IPS-11a (cell line): Measurements from ENCODE around the gene ALG10B.
"Not testable (repeated sequence)": the region's sequence is repeated elsewhere in the genome, so short reads cannot be mapped to it uniquely, and the experiment has no call there.

Experiments used
- H3K4me3 ChIP-seq: one replicate; pipeline ENCODE4 v1.5.1; 2013; ENCODE audit warnings: low read depth, low read length, control low read depth

The ALG10B gene, protein sequence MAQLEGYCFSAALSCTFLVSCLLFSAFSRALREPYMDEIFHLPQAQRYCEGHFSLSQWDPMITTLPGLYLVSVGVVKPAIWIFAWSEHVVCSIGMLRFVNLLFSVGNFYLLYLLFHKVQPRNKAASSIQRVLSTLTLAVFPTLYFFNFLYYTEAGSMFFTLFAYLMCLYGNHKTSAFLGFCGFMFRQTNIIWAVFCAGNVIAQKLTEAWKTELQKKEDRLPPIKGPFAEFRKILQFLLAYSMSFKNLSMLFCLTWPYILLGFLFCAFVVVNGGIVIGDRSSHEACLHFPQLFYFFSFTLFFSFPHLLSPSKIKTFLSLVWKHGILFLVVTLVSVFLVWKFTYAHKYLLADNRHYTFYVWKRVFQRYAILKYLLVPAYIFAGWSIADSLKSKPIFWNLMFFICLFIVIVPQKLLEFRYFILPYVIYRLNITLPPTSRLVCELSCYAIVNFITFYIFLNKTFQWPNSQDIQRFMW

GRCh38 chr12:38316391-38317129 lies at the start of gene ALG10B:
Gene ALG10B (plus strand): TSS chr12:38316774. CDS start chr12:38316894, 120 bp downstream.
- peak within 1 kb of the TSS; percentile 54 for H3K4me3 ChIP-seq

GRCh38 chr12:38268612-38269011 lies 48.0 kb upstream of the ALG10B start:
- H3K4me3 ChIP-seq: no peak overlapping the region

DNA sequence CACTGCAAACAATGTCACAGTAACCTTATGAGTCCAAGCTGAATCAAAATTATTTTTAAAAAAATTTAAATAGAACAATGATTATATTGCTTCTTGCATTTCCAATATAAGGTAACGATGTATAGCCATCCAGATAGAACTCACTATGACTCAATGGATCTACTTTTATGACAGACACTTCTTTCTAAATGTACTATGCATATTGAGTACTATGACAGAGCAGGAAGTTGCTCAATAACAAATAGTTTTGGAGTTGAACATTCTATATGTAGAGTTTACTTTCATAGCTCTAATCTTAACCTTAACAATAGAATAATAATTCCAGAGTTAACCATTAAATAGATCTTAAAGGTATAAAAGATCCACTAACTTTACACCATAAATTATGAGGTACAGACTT lies 46.7 kb upstream of the ALG10B start:
- no peak overlapping the region for H3K4me3 ChIP-seq

DNA sequence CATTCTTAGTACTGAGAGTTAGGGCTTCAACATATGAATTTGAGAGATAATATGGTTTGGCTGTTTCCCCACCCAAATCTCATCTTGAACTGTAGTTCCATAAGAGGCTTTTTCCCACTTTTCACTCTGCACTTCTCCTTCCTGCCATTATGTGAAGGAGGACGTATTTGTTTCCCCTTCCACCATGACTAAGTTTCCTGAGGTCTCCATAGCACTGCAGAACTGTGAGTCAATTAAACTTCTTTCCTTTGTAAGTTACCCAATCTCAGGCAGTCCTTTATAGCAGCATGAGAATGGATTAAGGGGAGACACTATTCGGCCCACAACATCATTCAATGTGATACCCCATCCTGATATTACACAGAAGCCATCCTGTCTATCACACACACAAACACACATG lies 36.8 kb upstream of the ALG10B start:
- H3K4me3 ChIP-seq: no peak overlapping the region

DNA sequence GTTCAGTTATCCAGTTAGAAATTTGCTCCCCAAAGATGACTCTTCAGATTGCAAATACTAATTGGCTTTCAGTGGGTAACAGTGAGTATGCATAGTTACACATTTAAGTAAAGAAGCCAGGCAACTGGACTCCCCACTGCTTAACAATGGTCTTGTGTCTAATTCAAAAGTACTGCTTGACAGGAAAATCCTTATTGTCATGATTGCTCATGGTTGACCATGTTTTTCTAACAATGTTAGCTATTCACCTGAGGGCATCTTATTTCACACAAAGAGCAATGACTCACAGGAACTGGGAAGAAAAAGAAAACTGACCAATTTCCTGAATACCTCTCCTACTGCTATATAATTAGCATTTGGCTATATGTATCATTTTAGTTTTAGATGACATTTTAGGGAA lies 33.7 kb upstream of the ALG10B start:
- no peak overlapping the region for H3K4me3 ChIP-seq

GRCh38 chr12:38289396-38289795 lies 27.2 kb upstream of the ALG10B start:
- no peak overlapping the region for H3K4me3 ChIP-seq

DNA sequence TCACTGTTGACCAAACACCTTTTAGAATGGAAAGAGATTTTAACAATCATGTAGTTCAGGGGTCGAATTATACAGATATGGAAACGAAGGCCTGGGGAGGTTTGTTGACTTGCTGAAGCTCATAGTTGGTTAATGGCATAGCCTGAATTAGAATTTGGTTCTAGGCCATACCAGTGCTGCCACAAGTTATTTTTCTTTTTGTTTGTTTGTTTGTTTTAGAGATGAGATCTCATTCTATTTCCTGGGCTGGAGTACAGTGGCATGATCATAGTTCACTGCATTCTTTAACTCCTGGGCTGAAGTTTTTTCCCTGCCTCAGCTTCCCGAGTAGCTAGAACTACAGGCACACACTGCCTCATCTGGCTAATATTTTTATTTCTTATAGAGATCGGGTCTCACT lies 25.4 kb upstream of the ALG10B start:
- no peak overlapping the region for H3K4me3 ChIP-seq

- H3K4me3 ChIP-seq: not testable (repeated sequence)
These were observed 13.6 kb upstream of the ALG10B start for GRCh38 chr12:38302972-38303371.

DNA sequence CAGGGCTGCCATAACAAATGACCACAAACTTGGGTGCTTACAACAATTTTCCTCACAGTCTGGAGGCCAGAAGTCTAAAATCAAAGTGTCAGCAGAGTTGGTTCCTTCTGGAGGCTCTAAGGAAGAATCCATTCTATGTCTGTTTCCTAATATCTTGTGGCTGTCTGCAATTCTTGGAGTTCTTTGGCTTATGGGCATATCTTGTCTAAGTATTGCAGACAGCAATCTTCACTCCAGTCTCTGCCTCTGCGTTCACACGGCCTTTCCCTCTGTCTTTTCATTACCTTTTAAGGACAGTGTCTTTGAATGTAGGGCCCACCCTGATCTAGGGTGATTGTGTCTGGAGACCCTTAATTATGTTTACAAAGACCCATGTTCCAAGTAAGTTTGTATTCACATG lies 5.4 kb downstream of the ALG10B start:
- H3K4me3 ChIP-seq: not testable (repeated sequence)

DNA sequence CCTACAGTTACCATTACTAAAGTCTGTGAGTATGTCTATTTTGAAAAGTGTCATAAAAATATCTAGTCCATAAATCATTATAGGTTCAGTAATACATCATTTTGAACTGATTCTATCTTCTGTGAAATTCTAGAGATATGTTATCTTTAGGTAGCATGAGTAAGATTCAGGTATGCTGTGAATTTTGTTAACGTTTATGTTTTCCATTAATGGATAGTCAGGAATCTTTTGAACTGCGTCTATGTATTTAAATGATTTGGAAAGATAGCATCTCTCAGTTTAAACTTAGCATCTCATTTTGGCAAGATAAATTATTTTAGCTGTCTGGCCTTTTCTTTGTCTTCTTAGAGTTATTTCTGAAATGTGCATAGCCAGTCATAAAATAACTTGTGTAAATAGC lies 8.3 kb downstream of the ALG10B start:
- no peak overlapping the region for H3K4me3 ChIP-seq

DNA sequence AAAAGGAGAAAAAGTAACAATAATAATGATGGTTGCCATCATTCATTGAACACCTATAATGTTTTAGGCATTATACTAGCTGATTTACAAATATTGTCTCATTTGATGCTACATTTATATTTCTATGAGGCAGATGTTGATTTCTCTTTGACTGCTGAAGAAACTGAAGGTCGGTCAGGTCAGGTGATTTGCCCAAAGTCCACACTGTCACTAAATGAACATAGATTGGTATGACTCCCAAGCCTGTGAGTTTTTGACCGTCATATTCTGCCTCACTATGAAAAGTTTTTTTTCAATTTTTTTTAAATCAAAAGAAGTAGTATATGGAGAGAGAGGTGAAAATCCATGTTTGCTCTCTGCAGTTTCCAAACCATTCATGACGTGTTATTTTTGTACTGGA lies 10.8 kb downstream of the ALG10B start:
- no peak overlapping the region for H3K4me3 ChIP-seq

DNA sequence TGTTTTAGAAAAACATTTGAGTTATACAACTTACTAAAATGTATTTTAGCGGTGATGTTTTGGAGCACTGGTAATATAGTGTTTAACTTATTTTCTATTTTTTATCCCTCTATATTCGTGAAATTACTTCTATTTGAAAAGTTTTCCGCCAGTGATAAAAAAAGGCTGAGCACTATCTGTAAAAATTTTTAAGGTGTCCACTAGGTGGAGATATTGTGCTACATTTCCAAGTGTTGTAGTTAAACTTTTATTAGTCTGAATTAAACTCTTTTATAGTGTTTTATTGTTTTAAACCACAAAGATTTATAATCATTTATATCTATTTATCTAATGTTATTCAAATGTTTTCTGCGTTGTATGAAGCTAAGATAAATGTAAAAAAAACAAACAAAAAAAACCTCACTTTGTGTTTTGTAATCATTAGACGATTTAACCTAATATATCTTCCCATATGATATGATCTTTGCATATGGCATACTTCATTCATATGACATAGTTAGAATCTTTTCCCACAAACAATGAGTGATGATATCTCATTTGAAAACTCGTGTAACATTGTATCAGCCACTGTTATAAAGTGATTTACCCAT lies 11.8 kb downstream of the ALG10B start:
- H3K4me3 ChIP-seq: no peak overlapping the region

- H3K4me3 ChIP-seq: not testable (repeated sequence)
These were observed 13.8 kb downstream of the ALG10B start for GRCh38 chr12:38330414-38330813.

DNA sequence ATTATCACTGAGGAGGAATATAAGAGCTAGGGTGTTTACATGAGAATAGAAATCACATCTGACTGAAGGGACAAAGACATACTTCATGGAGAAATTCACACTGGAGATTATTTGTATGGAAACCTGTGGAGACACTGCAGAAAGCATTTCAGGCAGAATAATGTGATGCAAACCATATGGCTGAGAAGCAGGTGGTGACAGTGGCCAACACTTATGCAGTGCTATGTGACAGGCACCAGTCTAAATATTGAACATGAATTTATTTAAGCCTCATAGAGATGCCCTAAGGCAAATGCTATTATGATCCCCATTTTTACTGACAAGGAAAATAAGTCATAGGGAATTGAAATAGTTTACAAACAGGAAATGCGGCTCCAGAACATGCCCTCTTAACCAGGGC lies 16.2 kb downstream of the ALG10B start:
- H3K4me3 ChIP-seq: no peak overlapping the region

- H3K4me3 ChIP-seq: no peak overlapping the region
These were observed 25.9 kb downstream of the ALG10B start for GRCh38 chr12:38342444-38342843.

DNA sequence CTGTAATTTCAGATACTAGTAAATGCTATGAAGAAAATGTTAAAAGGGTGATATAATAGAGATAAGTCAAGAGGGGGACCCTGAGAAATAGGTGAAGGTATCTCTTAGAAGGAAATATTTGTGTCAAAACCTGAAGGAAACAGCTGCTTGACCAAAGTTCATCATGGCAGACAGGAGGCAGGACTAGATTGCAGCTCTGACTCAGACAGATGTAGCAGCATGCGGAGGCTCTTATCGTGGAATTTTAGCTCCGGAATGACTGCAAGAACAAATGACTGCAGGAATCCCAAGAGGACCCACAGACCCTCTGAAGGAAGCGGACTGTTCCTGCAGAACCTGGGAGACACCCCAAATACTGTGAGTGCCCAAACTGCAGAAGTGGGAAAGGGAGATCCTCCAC lies 26.7 kb downstream of the ALG10B start:
- not testable (repeated sequence) for H3K4me3 ChIP-seq

DNA sequence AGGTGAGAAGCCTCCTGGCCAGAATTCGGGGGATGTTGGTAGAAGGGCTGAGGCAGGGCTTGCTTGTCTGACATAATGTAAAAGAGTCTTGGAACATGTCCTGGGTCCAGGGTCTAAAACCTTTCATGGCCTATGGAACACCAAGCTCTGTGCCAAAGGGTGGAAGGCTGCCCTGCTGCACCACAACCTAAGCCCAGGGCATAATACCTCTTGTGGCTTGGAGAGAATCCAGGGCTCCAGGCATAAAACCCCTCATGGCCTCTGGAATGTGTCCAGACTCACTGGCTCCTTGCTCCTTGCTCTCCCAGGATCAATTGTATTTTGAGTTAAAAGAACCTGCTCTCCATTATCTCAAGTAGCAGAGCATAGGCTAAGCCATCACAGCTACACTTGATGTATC lies 27.3 kb downstream of the ALG10B start:
- not testable (repeated sequence) for H3K4me3 ChIP-seq

GRCh38 chr12:38350342-38351174 lies 34.0 kb downstream of the ALG10B start:
- H3K4me3 ChIP-seq: no peak overlapping the region

- H3K4me3 ChIP-seq: not testable (repeated sequence)
These were observed 34.6 kb downstream of the ALG10B start for GRCh38 chr12:38351175-38351508.

DNA sequence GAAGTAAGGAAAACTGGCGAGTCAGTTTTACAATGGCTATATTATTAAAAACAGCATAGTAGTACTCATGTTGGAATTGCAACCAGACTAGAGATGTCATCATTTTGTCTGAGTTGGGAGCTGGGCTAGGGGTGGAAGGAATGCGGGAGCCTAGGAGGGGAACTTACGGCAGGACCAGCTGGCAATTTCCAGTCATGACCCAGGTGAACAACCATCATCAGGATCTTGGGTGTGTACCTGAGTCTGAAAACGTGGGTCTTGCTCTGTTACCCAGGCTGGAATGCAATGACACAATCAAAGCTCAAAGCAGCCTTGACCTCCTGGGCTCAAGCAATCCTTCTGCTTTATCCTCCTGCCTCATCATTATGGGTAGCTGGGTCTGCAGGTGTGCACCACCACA lies 50.9 kb downstream of the ALG10B start:
- H3K4me3 ChIP-seq: no peak overlapping the region

GRCh38 chr12:38370311-38370710 lies 53.7 kb downstream of the ALG10B start:
- H3K4me3 ChIP-seq: no peak overlapping the region
